Measurements from ENCODE around the gene IL23R.

- no peak for TF ChIP-seq CTCF (IDR thresholded peaks at IDR 0.05)
- no peak for TF ChIP-seq POLR2A (IDR thresholded peaks at IDR 0.05)
Measured at GRCh38 chr1:67285780-67286488, 119.7 kb downstream of the IL23R start.
